ENCODE data around the gene SECTM1.

DNA sequence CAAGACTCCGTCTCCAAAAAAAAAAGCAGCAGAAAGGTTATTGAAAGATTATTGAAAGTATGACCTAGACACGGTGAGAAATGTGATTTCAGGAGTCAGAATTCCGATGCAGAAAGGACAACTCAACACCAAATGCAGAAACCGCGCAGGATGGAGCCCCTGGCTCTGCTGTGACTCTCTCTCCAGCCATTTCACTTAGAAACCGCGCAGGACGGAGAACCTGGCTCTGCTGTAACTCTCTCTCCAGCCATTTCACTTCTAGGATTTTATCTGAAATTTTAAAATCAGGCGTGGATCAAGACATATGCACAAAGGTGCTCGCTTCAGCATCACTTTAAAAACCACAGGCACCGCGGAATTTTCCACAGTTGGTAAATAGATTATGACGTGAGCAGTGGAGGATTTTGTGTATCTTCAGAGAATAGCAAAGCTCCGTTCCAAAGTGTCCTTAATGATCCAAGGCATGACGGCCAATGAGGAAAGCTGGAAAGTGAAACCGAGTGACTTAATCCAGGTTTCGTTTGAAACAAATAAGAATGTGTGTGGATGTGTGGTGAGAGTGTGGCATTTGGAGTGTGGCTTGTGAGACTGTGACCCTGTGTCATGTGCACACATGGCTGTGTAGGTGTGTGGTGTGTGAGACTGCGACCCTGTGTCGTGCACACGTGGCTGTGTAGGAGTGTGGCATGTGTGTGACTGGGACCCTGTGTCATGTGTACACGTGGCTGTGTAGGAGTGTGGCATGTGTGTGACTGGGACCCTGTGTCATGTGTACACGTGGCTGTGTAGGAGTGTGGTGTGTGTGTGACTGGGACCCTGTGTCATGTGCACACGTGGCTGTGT lies 47.5 kb upstream of the SECTM1 start:
- TF ChIP-seq, protein P1, sequence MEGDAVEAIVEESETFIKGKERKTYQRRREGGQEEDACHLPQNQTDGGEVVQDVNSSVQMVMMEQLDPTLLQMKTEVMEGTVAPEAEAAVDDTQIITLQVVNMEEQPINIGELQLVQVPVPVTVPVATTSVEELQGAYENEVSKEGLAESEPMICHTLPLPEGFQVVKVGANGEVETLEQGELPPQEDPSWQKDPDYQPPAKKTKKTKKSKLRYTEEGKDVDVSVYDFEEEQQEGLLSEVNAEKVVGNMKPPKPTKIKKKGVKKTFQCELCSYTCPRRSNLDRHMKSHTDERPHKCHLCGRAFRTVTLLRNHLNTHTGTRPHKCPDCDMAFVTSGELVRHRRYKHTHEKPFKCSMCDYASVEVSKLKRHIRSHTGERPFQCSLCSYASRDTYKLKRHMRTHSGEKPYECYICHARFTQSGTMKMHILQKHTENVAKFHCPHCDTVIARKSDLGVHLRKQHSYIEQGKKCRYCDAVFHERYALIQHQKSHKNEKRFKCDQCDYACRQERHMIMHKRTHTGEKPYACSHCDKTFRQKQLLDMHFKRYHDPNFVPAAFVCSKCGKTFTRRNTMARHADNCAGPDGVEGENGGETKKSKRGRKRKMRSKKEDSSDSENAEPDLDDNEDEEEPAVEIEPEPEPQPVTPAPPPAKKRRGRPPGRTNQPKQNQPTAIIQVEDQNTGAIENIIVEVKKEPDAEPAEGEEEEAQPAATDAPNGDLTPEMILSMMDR (IDR thresholded peaks at IDR 0.05; ENCODE audit: insufficient read depth, low read depth, low read length) = no peak
- TF ChIP-seq EZH2 (IDR thresholded peaks at IDR 0.05; ENCODE audit: insufficient read depth, low read length) = no peak
